HG02938 (cell line): Measurements from ENCODE around the gene NRN1.

Experiments used
- ATAC-seq: cut with Tn5 transposase; IDR thresholded peaks from one replicate; pipeline ENCODE4 v1.9.1; 2021; ENCODE audit warnings: mild to moderate bottlenecking, moderate library complexity; ENCODE audit not compliant: unreplicated experiment

Gene NRN1

GRCh38 chr6:6002848-6003620 is 3.7 kb downstream of the NRN1 start:
- no peak for ATAC-seq

- ATAC-seq, result no peak
Observed at GRCh38 chr6:6002005-6002847, 4.5 kb downstream of the NRN1 start.

GRCh38 chr6:6001443-6001842 is 5.3 kb downstream of the NRN1 start:
- no peak for ATAC-seq

GRCh38 chr6:5999688-6000608 is 6.8 kb downstream of the NRN1 start:
- no peak for ATAC-seq

- ATAC-seq, result no peak
Observed at GRCh38 chr6:5998711-5999687, 7.7 kb downstream of the NRN1 start.

GRCh38 chr6:5998236-5998635 is 8.5 kb downstream of the NRN1 start:
- ATAC-seq, result no peak

- ATAC-seq, result no peak
Observed at GRCh38 chr6:5997420-5997987, 9.2 kb downstream of the NRN1 start.

GRCh38 chr6:5996714-5997419 is 9.9 kb downstream of the NRN1 start:
- ATAC-seq, result no peak

- ATAC-seq, result no peak
Observed at GRCh38 chr6:5995949-5996713, 10.6 kb downstream of the NRN1 start.

- ATAC-seq, result no peak
Observed at GRCh38 chr6:5995658-5995948, 11.1 kb downstream of the NRN1 start.

- no peak for ATAC-seq
Observed at GRCh38 chr6:5994999-5995657, 11.6 kb downstream of the NRN1 start.

GRCh38 chr6:5994234-5994998 is 12.3 kb downstream of the NRN1 start:
- no peak for ATAC-seq

GRCh38 chr6:5992551-5993225 is 14.0 kb downstream of the NRN1 start:
- ATAC-seq, result no peak

GRCh38 chr6:5990786-5991185 is 15.9 kb downstream of the NRN1 start:
- no peak for ATAC-seq

- no peak for ATAC-seq
Observed at GRCh38 chr6:5989141-5989723, 17.5 kb downstream of the NRN1 start.

- no peak for ATAC-seq
Observed at GRCh38 chr6:5986861-5987260, 19.9 kb downstream of the NRN1 start.
